AG09309 (cell line): Measurements from ENCODE around the gene IL11RA.

ENCODE experiments used
- DNase-seq: peaks from one replicate; pipeline ENCODE4 v3.0.0-alpha.2; 2010; ENCODE audit warnings: low read depth
- H3K4me3 ChIP-seq: 2 replicates; pipeline ENCODE4 v1.5.1; 2011; ENCODE audit warnings: mild to moderate bottlenecking, low read depth, low read length, moderate library complexity; ENCODE audit not compliant: control insufficient read depth
- CTCF ChIP-seq: IDR thresholded peaks from 2 replicates; pipeline ENCODE4 v1.5.1; 2011; ENCODE audit warnings: mild to moderate bottlenecking, low read depth, low read length, inconsistent platforms; ENCODE audit not compliant: insufficient read depth, control insufficient read depth; ENCODE audit errors: missing control alignments

IL11RA gene

DNA sequence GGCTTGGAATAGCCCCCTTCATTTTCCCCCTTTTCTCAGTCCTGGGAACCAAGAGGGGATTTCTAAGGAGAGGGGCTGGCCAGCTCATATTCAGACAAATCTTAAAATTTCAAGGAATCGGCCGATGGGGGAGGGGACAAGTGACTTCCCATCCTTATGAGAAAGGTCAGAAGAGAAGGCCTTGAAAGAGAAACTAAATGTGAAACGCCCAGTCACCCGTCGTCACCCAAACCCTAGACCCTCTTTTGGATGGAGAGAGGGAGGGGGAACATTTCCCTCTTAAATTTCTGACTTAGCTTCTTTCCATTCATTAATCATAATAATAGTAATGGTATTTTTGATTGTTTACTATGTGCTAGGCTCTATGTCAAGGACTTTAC is 39.9 kb downstream of the IL11RA start:
- no peak for TF ChIP-seq CTCF

GRCh38 chr9:34693560-34693959 is 41.6 kb downstream of the IL11RA start:
- no peak for DNase-seq
- TF ChIP-seq CTCF = no peak
- H3K4me3 ChIP-seq = no peak overlapping the region

More for the DNA sequence above, 39.9 kb downstream of the IL11RA start:
- no peak for DNase-seq
- H3K4me3 ChIP-seq = no peak overlapping the region

DNA sequence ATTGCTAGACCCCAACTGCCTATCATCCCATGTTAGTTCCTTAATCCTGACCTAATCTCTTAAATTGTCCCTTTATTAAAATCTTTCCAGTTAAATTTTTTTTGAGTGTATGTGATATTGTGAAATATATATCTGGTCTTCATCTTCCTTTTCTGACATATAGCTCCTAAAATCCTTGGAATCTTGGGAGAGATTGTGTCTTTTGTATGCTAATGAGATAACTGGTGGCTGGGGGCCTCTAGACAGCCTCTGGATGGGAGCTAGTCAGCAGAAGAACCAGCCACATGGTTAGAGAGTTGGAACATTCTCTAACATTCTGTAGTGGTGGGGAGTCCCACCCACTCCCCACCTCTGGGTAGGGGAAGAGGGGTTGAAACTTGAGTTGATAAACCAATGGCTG is 42.8 kb downstream of the IL11RA start:
- no peak for DNase-seq
- TF ChIP-seq CTCF = no peak
- H3K4me3 ChIP-seq = no peak overlapping the region

DNA sequence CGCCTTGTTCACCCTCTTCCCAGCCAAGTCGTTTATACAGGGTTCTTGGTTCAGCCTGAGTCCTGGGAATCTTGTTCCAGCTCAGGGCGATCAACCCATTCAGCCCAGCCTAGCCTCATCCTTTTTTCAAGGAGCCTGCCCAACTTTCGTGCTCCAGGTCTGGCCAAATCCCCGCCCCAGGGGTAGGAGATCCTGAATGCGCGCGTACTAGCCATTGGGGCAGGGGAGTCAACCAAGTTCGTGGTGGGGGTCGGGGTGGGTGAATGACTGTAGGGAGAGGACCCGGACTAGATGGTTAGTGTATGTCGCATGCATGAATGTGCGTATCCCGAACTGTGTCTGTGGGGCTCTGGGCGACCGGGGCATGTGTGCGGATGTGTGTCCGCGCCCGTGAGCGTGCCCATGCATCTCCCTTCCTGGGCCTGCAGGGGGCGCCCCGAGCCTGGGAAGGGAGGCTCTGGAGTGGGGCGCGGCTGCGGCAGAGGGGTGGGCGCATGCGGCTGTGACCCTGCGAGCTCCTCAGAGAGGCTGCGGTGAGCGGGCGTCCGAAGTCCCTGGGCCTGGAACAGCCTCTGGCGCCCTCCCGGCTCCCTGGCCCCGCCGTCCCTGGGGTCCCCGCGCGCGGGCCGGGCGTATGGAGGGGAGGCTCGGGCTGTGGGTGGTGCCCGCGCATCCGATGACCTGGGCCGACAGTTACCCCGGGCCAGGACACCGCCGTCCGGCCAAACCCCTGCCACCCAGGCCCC is 49.2 kb downstream of the IL11RA start:
- no peak for DNase-seq
- H3K4me3 ChIP-seq = peak overlapping the region; percentile 49
- peak; percentile 92 for TF ChIP-seq CTCF

GRCh38 chr9:34701769-34702736 is 50.1 kb downstream of the IL11RA start:
- peak; percentile 62 for DNase-seq
- peak; percentile 99 for TF ChIP-seq CTCF
- peak overlapping the region; percentile 49 for H3K4me3 ChIP-seq

GRCh38 chr9:34707130-34707529 is 55.1 kb downstream of the IL11RA start:
- no peak for DNase-seq
- H3K4me3 ChIP-seq = no peak overlapping the region
- no peak for TF ChIP-seq CTCF
